ENCODE results near the gene RIPPLY3.

The RIPPLY3 gene, protein sequence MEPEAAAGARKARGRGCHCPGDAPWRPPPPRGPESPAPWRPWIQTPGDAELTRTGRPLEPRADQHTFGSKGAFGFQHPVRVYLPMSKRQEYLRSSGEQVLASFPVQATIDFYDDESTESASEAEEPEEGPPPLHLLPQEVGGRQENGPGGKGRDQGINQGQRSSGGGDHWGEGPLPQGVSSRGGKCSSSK

DNA sequence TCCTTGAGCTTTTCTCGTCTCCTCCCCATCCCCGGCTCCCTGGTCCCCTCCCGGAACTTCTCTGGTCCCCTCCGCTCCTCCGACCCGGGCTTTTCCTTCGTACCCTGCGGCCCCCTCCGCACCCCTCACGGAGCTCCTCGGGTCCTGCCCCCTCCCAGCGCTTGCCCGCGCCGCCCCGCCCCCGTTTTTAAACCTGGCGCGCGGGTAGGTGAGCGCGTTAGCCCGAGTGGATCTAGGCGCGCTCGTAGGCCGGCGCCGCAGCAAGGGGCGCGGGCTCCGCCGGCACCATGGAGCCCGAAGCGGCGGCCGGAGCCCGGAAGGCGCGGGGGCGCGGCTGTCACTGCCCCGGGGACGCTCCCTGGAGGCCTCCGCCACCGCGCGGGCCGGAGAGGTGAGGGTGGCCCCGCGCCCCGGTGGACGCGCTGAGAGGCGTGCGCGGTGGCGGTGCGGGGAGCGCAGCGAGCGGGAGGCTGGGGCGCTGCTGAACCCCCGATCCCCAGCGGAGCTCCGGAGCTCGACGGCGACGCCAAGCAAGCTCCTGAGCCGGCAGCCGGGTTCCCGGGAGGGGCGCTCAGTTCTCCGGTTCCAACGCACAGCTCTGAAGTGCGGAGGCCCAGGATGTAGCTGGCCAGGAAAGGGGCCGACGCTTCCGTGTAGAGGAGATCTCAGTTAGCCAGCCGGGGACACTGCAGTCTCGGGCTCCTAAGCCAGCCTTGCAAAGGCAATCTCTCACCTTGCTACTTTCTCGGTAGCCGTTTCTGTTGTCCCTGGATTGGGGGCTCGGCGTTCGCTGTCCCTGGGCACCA lies at the start of gene RIPPLY3:
Gene RIPPLY3 (plus strand): TSS at position 217 of the 806 bp plus-strand sequence. CDS start 71 bp downstream, at position 288.
- in situ Hi-C loops (cut with MboI; ENCODE audit: low sequenced_read_pairs), result no loop called here

DNA sequence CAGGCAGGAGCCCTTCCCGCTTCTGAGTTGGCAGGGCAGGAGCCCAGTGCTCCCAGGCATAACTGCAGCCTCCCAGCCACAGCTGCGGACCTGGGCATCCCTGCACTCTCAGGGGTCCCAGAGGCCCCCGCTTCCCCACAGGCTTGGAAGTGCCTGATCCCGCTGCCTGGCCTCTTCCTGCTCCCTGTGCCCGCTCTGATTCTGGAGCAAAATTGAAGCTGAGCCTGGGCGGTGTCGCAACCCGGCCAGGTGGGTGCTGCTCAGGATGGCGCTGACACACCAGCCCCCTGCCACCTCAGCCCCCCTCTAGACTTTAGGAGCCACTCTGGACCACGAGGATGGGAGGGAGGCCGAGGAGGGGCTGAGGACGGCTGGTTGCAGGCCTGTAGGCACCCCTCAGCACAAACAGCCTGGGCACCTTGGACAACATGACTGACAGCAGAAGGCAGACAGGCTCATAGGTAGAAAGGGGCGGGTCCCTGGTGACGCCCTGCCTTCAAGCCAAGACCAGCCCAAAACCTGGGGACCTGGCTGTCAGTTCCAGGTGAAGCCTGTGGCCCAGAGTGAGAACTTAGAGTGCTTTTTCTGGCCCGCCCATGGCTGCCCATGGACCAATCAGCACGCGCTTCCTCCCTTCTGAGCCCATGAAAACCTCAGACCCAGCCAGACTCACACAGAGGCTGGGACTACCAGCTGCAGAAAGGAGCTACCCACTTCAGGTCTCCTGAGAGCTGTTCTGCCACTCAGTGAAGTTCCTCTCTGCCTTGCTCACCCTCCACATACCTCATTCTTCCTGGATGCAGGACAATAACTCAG lies 47.3 kb upstream of the RIPPLY3 start:
- in situ Hi-C loops (cut with MboI; ENCODE audit: low sequenced_read_pairs), result no loop called here

DNA sequence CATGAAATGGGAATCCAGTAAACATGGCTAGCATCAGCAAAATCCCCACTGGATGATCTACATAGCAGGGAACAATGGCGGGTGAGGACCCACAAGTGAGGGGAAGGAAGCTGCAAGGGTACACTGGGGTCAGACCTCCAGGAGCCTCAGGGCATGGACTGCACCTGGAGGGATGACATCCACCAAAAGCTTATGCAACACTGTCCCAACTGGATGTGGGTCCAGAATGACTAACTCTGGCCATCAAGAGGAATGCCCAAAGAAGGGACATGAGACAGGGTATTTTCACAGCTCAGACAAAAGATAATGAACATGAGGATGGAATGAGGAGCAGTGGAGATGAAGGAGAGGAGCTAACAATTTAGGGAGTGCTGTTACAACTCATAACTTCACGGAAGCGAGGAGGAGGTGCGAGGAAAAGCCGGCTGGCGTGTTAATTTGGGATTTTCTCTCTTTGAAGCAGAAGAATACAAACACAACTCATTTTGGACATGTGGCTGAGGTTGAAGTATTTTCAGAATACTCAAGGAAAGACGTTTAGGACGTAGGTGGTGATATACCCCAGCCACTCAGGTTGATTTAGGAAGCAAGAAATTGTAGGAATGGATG lies 45.7 kb upstream of the RIPPLY3 start:
- in situ Hi-C loops (cut with MboI; ENCODE audit: low sequenced_read_pairs), result no loop called here

DNA sequence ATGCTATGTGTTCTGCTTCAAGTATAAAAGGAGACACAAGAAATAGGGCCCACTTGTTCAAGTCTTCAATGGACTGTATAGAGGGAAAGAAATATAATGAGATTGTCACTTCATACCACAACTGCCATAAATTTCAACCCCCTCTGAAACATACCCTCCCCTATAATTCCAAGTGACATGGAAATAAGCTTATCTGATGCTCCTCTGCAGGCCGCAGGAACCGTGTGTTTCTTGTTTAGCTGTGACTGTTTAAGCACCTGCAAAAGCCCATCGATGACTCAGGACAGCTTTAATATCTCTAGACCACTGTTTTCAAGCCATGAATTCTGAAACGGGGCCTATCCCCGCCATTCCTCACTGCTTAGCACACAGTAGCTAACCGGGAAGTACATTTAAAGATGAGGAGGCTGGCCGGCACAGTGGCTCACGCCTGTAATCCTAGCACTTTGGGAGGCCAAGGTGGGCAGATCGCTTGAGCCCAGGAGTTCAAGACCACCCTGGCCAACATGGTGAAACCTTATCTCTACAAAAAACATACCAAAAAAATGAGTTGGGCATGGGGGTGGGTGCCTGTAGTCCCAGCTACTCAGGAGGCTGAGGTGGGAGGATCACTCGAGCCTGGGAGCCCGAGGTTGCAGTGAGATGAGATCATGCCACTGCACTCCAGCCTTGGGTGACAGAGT lies 44.3 kb upstream of the RIPPLY3 start:
- in situ Hi-C loops (cut with MboI; ENCODE audit: low sequenced_read_pairs), result no loop called here

DNA sequence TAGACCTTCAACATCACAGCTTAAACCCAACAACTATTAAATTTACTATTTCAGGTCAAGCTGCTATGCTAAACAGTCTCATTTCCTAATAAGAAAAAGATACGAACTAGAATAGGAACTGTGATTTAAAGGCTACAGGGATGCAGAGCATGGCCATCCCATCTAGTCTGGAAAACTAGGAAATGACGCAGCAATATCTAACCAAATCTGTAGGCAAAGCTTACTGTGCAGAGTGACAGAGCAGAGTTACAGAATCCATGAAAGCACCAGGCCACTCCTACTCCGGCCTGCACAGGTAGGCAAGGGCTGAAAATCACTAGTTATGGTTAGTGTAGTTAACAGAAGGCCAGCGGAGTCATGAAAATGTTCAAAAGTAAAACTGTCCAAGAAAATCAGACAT lies 42.1 kb upstream of the RIPPLY3 start:
- in situ Hi-C loops (cut with MboI; ENCODE audit: low sequenced_read_pairs), result no loop called here

DNA sequence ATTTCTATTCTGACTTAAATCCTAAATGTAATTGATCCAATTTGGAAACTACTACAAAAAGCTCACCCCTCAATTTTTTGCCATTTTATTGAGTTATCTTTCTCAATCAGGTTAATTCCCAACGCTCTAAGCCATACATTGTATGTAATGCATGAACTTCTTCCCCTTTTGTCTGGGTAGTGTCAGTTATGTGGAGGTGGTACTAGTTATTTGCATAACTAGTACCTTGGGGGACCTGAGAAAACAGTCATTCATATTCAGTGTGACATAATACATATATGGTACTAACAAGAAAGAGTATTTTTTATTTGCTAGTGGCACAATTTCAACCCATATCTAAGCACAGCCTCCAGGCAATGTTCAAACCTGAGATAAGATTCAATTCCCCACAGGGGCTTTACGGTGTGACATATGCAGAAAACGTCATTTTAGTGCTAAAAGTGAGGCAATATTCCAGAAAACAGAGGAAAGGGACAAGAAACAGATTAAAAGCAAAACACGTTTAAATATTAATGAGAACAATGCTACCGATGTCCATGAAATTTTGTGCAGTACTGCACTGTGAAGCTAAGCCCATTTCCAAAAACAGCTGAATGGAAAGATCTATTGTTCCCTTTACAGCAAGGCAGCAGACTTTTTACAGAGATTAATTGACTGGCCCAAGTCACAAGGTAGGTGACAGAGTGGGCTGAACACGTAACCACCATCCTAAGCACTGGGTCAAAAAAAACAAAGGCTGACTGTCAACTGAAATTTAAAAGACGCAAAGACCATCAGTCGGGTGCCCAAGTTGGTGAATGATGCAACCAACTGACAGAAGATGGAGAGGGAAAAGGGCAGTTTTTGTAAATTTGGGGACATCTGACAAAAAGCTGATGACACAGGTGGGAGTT lies 41.4 kb upstream of the RIPPLY3 start:
- in situ Hi-C loops (cut with MboI; ENCODE audit: low sequenced_read_pairs), result no loop called here

DNA sequence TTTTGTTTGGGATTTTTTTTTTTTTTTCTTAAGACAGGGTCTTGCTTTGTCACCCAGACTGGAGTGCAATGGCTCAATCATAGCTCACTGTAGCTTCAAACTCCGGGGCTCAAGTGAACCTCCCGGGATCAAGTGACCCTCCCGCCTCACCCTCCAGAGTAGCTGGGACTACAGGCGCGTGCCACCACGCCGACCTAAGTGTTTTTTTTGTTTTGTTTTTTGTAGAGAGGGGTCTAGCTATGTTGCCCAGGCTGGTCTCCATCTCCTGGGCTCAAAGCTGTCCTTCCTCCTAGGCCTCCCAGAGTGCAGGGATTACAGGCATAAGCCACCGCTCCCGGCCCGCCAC lies 40.8 kb upstream of the RIPPLY3 start:
- in situ Hi-C loops (cut with MboI; ENCODE audit: low sequenced_read_pairs), result no loop called here

DNA sequence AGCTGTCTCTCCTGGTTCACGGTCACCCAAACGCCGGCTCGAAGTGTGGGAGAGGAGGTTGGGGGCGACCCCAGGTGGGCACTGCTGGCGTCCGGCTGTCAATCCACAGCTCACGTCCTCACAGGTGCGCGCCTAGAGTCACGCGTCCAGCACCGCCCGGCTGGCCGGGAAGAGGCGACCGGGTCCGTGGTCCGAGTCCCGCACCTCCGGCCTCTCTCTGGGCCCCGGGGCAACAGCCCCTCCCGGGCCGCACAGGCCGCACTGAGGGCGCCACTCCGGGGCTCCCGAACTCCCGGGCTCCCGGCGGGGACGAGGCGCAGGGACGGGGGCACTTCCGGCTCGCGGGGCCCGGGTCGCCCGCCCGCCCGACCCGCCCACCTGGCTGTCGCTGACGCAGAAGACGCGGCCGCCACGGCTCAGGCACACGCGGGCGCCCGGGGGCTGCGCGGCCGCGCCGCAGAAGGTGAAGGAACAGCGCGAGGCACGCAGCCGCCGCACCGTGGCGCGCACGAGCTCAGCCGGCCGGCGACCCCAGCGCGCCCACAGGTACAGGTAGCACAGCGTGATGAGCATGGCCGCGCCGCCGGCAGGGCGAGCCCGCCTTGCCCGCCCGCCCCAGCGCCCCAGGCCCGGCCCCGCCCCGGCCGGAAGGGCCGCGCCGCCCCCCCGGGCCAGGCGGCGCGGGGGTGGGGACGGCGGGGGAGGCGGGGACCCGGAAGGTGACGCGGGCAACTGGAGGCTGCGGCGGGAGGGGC lies 40.3 kb upstream of the RIPPLY3 start, which contains the start of gene HLCS:
Gene HLCS (minus strand): TSS at position 604 of the 755 bp plus-strand sequence. CDS start 31 bp downstream, at position 573.
- in situ Hi-C loops (cut with MboI; ENCODE audit: low sequenced_read_pairs), result no loop called here

DNA sequence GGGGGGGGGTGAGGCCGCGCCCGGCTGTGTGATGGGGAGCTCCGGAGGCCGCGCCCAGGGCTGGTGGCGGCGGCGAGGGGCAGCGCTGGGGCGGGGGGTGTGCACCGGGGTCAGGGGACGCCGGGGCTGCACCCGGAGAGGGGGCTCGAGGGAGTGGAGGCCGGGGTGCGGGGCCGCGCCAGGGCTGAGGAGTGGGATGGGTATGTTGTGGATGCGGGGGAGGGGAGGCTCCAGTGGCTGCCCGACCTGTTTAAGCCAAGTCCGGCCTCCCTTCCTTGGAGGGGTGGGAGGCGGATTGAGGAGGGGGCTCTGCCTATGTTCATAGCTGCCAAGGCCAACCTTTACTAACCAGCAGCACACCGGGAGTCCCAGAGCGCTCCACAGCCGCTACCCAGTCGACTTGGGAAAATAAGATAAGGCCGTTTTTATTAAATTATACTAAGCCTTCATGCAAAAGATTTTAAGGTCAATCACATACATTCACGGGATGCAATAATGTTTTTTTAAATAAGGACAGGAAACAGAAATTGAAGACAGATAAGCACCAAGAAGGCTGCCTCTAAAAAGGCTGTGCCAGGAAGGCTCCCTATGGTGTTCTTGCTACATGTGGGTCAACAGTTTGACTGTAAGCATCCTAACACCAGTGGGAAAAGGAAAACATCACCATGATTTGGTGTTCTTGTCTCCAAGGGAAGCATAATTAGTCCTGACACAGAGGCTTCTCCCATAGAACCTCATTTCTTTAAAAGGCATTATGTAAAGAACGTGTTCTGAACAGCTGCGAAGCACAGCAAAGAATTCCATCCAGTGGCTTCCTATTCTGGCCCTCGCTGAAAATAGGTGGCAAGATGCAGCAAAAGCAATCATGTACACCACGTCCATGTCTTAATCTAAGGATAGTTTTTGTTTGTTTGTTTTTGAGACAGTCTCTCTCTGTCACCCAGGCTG lies 39.4 kb upstream of the RIPPLY3 start:
- in situ Hi-C loops (cut with MboI; ENCODE audit: low sequenced_read_pairs), result no loop called here

DNA sequence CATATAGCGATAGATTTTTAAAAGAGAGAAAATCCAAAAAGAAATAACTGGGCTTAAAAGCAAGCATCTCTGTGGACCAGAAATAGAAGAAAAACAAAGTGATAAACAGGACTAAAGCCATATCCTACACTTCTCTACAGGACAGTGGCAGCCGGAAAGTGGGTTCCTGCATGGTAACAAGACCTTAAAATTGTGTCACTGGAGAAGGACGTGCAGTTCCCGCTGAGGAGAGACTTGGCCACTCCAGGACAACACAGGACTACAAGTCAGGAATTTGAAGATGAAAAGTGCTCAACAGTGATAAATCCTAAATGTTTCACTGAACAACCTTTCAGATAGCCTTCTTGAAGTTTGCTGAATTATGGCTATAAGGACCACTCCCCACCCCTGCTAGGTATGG lies 38.1 kb upstream of the RIPPLY3 start:
- in situ Hi-C loops (cut with MboI; ENCODE audit: low sequenced_read_pairs), result no loop called here

DNA sequence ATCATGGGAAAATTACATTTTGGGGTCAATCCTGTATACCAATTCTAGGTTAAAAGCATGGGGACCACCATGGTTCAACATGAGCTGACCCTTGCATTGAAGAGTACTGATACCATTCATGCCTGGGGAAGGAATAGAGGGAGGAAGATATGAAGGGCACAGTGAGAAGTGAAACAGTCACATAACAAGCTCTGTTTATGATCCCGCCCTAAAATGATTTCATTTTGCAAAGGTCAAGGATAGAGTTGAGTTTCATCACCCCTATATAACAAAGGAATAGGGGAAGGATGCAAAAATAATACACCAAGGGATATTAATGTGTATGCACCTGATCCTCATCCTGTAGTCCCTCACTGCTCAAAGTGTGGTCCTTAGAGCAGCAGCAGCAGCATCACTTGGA lies 37.5 kb upstream of the RIPPLY3 start:
- in situ Hi-C loops (cut with MboI; ENCODE audit: low sequenced_read_pairs), result no loop called here

DNA sequence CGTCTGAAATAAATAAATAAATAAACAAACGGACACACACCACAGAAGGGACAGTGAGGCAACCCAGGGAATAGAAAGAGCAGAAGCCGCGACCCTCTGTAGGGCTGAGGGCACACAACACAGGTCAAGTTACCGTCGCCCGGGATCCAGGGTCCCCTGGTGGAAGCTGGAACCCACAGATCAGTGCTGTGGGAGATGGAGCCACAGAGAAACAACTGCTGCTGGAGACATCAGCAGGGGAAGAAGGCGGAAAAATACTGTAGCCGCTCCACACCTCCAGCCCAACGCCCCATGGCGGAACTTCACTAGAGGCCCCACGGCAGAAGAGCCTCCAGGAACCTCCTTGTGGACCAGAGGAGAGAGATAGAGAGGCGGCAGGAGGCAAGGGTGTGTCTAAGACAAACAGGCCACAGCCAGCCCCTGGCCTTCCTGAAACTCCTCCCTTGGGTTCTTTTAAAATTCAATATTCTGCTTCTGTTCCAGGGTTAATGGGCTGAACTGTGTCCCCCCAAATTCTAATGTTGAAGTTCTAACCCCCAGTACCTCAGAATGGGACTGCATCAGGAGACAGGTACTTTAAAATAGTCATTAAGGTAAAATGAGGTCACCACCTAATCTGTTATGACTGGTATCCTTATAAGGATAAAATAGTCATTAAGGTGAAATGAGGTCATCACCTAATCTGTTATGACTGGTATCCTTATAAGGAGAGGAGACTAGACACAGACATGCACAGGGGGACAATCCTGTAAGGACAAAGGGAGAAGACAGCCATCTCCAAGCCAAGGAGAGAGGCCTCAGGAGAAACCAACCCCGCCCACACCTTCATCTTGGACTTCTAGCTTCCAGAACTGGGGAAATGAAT lies 32.3 kb upstream of the RIPPLY3 start:
- in situ Hi-C loops (cut with MboI; ENCODE audit: low sequenced_read_pairs), result no loop called here

DNA sequence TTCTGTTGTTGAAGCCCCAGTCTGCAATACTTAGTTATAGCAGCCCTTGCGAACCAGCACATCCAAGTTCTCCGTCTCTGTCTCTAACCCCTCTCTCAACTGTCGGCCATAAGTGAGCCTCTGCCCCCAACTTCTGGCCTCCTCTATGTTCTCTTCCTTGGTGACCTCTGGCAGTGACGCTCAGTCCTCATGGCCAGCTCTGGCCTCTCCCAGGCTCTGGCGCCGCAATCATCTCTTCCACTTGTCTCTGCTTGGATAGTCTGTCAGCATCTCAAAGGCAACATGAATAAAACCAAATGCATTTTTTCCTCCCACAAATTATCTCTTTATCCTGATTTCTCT lies 31.7 kb upstream of the RIPPLY3 start:
- in situ Hi-C loops (cut with MboI; ENCODE audit: low sequenced_read_pairs), result no loop called here

DNA sequence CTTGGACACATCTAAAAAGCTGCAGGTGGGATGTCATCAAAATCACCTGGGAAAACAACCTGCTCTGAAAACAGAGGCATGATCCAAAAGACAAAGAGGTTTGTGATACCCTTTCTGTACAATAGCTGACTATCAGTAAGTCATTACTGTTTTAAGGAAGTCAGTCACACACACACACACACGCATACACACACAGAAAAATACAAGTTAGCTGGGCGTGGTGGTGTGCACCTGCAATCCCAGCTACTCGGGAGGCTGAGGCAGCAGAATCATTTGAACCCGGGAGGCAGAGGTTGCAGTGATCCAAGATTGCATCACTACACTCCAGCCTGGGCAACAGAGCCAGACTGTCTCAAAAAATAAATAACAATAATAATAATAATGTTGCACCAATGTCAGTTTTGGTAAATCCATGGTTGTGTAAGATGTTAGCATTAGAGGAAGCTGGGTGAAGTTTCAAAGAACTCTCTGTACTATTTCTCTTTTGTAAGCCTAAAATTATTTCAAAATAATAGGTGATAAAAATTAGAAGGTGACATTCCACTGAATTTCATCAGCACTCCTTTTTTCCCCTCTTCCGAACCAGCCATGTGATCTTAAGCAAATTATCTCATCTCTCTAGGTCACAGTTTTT lies 30.2 kb upstream of the RIPPLY3 start:
- in situ Hi-C loops (cut with MboI; ENCODE audit: low sequenced_read_pairs), result no loop called here

DNA sequence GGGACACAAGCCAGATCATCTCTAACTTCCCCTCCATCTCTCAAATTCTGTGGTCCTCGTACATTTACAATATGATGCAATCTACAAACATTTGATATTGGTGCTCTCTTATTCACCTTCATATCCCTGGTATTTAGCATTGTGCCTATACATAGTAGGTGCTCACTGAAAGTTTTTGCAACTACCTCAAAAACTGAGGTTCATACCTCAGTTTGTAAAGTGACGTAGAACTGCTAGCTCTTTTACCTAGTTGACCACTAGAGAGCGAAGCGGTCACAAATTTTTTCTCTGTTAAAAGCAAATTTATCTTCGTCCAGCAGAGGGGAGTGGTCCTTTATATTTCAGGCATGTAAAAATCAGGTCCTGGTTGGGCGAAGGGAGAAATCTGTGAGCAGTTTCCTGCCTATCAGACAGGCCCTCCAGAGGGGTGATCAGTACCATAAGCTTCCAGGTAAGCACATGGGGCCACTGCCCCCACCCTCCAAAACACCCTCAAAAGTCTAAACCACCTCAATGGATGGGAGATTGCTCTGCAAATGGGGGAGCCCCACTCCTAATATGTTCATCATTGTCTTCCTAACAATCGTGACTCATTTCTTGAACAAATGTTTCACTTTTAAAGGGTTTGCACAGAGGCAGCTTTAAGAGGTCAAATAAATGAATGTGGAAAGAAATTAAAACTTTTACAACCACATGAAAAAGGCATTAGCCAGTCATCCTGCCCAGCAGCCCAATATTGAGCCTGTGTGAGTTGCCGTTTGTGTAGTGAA lies 29.4 kb upstream of the RIPPLY3 start:
- in situ Hi-C loops (cut with MboI; ENCODE audit: low sequenced_read_pairs), result no loop called here
